HG03108 (cell line): Measurements from ENCODE around the gene PECR.
A peak's percentile ranks its signal among the peaks of the same experiment; 100 is the strongest.

ENCODE experiments used
- ATAC-seq: cut with Tn5 transposase; IDR thresholded peaks from one replicate; pipeline ENCODE4 v1.9.1; 2021; ENCODE audit warnings: moderate library complexity; ENCODE audit not compliant: unreplicated experiment

Gene PECR

GRCh38 chr2:216081487-216082116 lies at the start of gene PECR, which contains the start of gene TMEM169:
Gene PECR (minus strand): TSS chr2:216081809. CDS start chr2:216081741, 68 bp downstream.
Gene TMEM169 (plus strand): TSS chr2:216081919. CDS start chr2:216095964, 14,045 bp downstream.
- ATAC-seq = peak; percentile 96

GRCh38 chr2:216130346-216130971 lies 48.9 kb upstream of the PECR start:
- no peak for ATAC-seq

GRCh38 chr2:216126943-216127342 lies 45.3 kb upstream of the PECR start:
- no peak for ATAC-seq

- no peak for ATAC-seq
These were observed 39.6 kb upstream of the PECR start for GRCh38 chr2:216121255-216121654.

GRCh38 chr2:216119986-216120385 lies 38.4 kb upstream of the PECR start:
- no peak for ATAC-seq

- no peak for ATAC-seq
These were observed 37.5 kb upstream of the PECR start for GRCh38 chr2:216119146-216119545.

- ATAC-seq = no peak
These were observed 36.9 kb upstream of the PECR start for GRCh38 chr2:216118474-216118873.

GRCh38 chr2:216117561-216118340 lies 36.1 kb upstream of the PECR start:
- ATAC-seq = no peak

- no peak for ATAC-seq
These were observed 34.8 kb upstream of the PECR start for GRCh38 chr2:216116418-216116817.

- ATAC-seq = peak; percentile 36
These were observed 33.3 kb upstream of the PECR start for GRCh38 chr2:216114714-216115531.

GRCh38 chr2:216114382-216114713 lies 32.7 kb upstream of the PECR start:
- ATAC-seq = no peak

- ATAC-seq = peak; percentile 73
These were observed 32.0 kb upstream of the PECR start for GRCh38 chr2:216113572-216113971.

GRCh38 chr2:216112926-216113325 lies 31.3 kb upstream of the PECR start:
- no peak for ATAC-seq

GRCh38 chr2:216111122-216111521 lies 29.5 kb upstream of the PECR start:
- no peak for ATAC-seq

GRCh38 chr2:216110620-216111019 lies 29.0 kb upstream of the PECR start:
- no peak for ATAC-seq

GRCh38 chr2:216109962-216110614 lies 28.5 kb upstream of the PECR start:
- ATAC-seq = no peak

GRCh38 chr2:216108967-216109921 lies 27.6 kb upstream of the PECR start, which contains the start of gene XRCC5:
Gene XRCC5 (plus strand): TSS chr2:216109348. CDS start chr2:216109437, 89 bp downstream.
- peak; percentile 47 for ATAC-seq

GRCh38 chr2:216108310-216108966 lies 26.8 kb upstream of the PECR start:
- no peak for ATAC-seq

- no peak for ATAC-seq
These were observed 26.2 kb upstream of the PECR start for GRCh38 chr2:216107760-216108159.
